ENCODE data around the gene LRRC1. TPM values are rescaled to one million over a fixed set of nuclear protein-coding genes. Genes with fewer than 3 reads are reported as not detected.

LRRC1 gene
- total and polyA plus RNA-seq, 2 of the 8 experiments (the other 6 are each of a cell fraction or from before 2014, with no cell fraction given), result 6.7 to 15.9 TPM

GRCh38 chr6:53922539-53922981 is 127.8 kb downstream of the LRRC1 start (continued):
- TF ChIP-seq TAF1 (IDR thresholded peaks at IDR 0.05; ENCODE audit: low read depth, low read length) (no peak), PHF8 (conservative IDR thresholded peaks at IDR 0.05; ENCODE audit: low read depth, low read length) (no peak), EZH2 (IDR thresholded peaks at IDR 0.05; ENCODE audit: low read depth, low read length, severe bottlenecking) (no peak), KDM4A (IDR thresholded peaks at IDR 0.05; ENCODE audit: low read depth, low read length, severe bottlenecking) (no peak)
